ENCODE results near the gene FSTL3.
"Not testable (repeated sequence)": the region's sequence is repeated elsewhere in the genome, so short reads cannot be mapped to it uniquely, and the experiment has no call there.

FSTL3 gene

DNA sequence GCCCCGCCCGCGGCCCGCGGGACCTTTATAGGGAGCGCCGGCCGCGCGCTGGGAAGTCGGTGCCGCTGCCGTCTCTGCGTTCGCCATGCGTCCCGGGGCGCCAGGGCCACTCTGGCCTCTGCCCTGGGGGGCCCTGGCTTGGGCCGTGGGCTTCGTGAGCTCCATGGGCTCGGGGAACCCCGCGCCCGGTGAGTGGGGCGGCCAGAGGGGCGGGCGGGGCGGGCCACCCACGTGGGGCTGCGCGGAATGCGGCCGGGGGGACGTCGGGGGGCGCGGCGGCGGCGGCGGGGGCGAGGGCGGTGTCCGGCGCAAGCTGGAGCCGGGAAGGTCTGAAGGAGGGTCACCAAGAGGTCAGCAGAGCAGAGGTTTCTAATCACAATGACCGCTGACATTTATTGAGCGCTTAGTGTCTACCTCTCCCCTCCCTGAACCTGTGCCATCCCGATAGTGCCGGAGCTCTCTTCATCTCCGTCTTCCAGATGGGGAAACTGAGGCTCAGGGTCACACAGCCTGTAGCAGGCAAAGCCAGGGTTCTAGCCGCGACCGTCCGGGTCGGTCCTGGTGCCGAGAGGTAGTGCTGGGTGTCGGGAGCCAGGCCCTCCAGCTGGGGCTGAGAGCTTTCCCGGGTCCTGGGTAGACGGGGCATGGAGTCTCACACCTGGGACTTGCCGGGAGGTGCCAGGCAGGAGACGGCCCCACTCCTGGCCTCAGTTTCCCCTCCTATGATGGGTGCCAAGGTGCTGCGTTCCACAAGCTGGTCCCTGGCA lies at the start of gene FSTL3:
Gene FSTL3, plus strand, starts transcription at position 54 of the 767 bp plus-strand sequence. Its CDS starts 32 bp downstream, at position 86.
- peak; percentile 40 for DNase-seq (ENCODE audit: low read depth)

DNA sequence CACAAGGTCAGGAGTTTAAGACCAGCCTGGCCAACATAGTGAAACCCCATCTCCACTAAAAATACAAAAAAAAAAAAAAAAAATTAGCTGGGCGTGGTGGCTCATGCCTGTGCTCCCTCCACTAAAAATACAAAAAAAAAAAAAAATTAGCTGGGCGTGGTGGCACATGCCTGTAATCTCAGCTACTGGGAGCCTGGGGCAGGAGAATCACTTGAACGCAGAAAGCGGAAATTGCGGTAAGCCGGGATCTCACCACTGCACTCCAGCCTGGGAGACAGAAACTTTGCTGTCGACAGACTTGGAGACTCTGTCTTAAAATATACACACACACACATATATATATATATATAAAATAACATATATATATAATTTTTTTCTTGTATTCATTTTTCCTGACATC lies 49.6 kb upstream of the FSTL3 start:
- DNase-seq (ENCODE audit: low read depth) = not testable (repeated sequence)

DNA sequence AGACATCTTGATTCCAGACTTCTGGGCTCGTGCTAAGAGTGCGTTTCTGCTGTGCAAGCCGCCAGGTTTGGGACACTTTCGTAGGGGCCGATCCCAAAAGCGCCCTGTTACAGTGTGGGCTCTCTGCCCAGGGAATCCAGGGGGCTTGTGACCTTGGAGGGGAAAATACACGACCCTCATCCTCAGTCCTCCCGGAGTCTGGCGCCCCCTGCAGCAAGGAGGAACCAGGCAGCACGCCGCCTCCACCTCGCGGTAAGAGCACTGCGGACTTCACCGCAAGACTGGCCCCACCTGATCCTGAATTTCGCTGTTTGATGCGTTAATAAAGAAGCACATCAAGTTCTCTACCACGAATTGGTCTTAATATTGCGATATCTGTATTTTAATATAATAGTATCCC lies 48.0 kb upstream of the FSTL3 start:
- DNase-seq (ENCODE audit: low read depth) = peak; percentile 28

DNA sequence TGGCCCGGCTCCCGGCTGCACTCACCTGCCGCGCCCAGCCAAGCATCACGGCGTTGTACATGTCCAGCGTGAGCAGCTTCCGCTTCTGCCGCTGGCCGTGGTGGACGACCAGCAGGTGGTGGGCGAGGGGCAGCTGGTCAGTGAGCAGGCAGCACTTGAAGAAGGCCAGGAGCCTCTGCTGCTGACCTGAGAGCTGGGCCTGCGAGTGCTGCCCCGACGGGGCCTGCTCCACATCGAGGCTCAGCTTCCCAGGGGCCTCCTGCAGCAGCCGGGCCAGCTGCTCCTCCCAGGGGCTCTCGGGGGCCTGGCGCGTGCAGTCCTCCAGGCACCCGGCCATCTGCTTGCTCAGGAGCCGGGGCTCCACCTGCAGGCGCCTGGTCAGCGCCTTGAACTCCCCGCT lies 46.7 kb upstream of the FSTL3 start:
- not testable (repeated sequence) for DNase-seq (ENCODE audit: low read depth)

DNA sequence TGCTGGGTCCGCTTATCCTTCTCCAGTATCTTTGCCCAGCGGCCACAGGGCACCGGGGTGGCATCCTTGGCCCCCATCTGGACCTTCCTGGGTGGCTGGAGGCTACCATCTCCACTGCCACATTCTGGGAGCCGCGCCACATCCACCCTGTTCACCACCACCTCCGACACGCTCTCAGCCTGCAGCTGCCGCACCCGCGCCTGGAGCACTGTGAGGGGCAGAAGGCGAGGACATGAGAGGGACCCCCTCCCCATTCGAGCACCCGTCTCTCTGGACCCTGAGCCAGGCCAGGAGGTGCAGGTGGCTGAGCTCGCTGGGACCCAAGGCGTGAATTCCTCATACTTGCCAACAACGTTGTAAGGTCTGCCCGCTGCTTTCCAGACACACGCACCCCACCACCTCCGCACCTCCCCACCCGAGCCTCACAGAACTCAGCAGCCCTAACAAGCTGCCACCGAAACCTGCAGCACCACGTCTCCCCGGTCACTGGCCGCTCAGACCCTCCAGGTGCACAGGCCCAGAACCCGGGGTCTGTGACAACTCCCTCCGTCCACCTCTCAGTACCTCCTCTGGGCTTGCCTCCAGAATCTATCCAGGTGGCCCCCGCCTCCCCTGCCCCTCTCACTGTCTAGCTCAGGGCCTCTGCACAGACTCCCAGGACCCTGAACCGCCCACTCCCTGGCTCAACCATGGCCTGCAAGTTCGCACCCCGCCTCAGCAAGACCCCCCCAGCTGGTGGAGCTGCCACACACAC lies 46.1 kb upstream of the FSTL3 start:
- no peak for DNase-seq (ENCODE audit: low read depth)

DNA sequence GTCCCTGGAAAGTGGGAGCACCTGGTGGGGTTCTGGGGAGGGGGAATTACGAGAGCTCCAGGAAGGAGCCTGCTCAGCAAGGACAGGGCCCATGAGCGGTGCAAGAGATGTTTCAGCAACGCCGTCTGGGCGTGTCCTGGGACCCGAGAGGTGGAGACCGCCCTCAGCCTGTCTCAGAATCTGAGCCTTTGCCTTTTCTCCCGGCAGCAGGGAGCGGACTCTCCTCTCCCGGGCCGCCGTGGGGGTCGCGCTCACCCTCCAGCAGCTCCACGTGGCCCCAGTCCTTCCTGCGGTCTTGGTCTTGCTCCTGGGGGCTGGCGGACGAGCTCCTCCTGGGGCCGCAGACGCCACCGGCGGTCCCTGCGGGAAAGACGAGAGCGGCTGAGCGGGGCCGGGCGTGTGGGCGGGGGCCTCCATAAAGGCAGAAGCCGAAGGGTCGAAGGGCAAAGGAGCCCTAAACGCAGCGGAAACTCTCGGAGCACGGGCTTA lies 43.6 kb upstream of the FSTL3 start:
- DNase-seq (ENCODE audit: low read depth) = peak; percentile 78

DNA sequence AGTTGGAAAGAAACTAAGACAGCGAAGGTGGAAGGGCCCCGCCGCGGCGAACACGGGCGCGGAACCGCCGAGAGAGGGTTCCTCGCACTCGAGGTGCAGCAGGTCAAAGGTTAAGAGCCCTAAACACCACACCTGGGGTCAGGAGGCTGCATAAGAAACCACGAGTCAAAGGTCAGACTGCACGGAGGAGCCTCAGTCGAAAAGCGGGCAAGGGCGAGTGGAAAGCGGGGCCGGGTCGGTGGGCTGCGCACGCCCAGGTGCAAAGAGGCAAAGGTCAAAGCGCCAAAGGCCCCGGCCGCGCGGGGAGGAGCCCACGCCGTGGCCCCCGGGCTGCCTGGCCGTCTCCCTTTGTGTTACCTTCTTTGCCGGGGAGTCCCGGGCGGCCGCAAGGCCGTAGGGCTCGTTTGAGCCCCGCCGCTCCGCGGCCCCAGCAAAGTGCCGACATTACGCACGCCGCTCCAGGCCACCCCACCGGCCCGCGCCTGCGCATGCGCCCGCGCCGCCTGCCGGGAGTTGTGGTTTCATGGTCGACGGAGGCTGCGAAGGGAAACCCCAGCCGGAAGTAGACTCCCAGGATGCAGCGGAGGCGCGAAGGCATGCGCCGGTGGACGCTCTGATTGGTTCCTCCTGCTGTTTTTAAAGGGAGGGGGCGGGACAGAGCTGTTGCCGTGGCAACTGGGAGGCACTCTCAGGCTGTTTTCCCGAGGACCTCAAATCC lies 43.0 kb upstream of the FSTL3 start, which contains the start of gene POLRMT:
Gene POLRMT, minus strand, starts transcription at position 470 of the 718 bp plus-strand sequence. Its CDS starts 25 bp downstream, at position 445.
- peak; percentile 99 for DNase-seq (ENCODE audit: low read depth)

DNA sequence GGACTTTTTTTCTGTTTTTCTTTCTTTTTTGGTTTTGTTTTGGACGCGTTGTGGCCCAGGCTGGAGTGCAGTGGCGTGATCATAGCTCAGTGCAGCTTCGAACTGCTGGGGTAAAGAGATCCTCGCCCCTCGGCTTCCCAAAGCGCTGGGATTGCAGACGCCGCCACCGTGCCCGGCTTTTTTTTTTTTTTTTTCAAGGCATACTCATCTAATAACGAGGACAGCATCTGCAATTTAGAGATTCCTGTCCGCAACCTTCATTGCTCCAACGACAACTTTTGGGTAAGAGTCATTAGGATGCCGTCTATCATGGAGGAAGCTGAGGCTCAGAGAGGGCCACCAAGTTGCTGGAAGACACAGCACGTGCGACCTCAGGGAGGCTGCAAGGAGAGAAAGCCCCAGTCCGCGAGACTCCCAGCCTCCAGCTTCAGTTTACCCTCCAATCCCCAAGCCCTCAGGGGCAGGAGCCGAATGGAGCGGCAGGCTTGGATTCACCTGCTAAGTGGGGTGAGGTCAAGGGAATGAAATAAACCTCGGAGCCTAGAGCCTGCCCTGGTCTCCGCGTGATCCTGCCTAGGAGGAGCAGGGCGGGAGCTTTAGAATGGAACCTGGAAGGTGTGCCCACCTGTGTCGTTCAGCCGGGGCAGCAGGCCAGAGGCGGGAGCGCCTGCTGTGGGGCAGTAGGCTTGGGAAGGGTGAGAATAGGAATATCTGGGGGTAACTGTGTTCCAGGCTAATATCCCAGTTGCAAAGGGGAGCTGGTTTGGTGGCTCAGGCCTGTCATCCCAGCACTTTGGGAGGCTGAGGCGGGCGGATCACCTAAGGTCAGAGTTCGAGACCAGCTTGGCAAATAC lies 42.2 kb upstream of the FSTL3 start:
- peak; percentile 39 for DNase-seq (ENCODE audit: low read depth)

DNA sequence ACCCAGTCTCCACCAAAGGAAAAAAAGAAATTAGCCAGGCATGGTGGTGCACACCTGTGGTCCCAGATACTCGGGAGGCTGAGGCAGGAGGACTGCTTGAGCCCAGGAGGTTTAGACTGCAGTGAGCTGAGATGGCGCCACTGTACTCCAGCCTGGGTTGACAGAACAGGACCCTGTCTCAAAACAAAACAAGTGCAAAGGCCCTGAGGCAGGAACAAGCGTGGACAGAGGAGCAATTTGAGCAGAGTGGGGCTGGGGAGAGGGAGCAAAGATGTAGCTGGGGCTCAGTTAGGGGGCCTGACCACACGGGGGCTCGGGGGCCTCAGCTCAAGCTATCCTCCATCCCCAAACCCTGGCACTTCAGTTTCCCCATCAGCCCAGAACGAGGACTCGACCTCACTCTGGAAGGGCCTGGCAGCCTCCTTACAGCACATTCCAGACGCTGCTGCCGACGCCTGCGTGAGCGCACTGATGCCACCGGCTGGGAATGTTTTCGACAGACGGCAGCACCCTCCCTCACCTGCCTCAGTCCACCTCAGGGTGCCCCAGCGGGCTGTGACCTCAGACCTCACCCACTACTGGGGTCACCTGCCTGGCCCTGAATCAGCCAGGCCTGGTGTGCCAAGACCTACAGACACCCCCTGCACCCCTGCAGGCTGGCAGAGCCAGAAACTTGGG lies 41.1 kb upstream of the FSTL3 start:
- DNase-seq (ENCODE audit: low read depth) = no peak

DNA sequence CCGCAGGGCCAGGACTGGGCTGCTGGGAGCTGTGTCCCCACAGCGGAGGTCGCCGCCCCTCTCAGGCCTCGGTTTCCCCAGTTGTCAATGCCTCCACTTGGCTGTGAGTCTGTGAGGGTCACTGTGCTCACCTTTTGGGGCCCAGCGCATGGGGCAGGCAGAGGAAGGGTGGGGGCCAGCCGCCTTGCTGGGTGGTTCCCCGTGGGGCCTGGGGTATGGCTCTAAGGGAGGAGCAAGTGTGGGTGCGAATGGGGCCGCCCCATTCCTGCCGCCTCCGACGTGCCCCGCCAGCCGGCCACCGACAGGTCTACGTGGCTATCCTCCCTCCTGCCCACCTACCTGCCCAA lies 37.3 kb upstream of the FSTL3 start:
- DNase-seq (ENCODE audit: low read depth) = no peak

DNA sequence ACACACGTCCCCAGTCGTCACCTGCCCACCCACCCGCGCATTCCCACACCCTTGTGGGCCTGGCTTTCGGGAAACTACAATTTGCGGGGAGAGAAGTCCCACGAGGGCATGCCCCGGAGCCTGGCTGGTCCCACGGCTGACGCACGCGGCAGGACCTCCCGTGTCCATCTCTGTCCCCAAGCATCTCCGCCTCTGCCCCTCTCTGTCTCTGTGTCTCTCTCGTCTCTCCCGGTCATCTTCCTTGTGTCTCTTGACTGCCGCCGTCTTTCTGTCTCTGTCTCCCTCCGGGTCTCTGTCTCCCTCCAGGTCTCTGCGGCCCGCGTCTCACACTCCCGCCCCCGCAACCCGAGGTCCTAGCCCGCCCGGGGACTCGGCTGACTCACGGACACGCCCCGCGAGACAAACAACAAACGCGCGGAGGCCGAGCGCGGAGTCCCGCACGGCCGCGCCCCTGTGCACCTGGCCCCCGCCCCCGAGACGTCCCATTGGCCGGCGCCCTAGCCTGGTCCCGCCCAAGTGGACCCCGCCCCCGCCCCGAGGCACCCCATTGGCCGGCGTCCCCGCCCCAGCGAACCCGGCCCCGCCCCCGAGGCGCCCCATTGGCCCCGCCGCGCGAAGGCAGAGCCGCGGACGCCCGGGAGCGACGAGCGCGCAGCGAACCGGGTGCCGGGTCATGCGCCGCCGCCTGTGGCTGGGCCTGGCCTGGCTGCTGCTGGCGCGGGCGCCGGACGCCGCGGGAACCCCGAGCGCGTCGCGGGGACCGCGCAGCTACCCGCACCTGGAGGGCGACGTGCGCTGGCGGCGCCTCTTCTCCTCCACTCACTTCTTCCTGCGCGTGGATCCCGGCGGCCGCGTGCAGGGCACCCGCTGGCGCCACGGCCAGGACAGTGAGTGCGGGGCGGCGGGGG lies 36.7 kb upstream of the FSTL3 start, which contains the start of gene FGF22:
Gene FGF22, plus strand, starts transcription at position 627 of the 908 bp plus-strand sequence. Its CDS starts 47 bp downstream, at position 674.
- DNase-seq (ENCODE audit: low read depth) = peak; percentile 94

DNA sequence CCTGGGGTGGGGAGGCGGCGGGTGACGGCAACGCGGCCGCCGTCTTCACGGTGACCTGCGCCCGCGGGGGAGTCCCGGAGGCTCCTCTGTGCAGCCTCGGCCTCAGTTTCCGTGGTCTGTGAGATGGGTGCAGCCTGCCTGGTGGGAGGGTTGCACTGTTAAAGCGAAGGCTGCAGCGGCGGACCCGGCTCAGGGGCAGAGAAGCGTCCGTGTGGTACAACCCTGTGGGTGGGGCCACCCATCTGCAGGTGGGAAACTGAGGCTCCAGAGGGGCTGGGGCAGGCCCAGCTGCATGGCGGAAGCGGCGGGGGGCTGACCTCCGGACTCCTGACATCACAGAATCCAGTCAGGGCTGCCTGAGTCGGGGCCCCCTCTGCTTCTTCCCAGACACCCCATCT lies 36.0 kb upstream of the FSTL3 start:
- no peak for DNase-seq (ENCODE audit: low read depth)

DNA sequence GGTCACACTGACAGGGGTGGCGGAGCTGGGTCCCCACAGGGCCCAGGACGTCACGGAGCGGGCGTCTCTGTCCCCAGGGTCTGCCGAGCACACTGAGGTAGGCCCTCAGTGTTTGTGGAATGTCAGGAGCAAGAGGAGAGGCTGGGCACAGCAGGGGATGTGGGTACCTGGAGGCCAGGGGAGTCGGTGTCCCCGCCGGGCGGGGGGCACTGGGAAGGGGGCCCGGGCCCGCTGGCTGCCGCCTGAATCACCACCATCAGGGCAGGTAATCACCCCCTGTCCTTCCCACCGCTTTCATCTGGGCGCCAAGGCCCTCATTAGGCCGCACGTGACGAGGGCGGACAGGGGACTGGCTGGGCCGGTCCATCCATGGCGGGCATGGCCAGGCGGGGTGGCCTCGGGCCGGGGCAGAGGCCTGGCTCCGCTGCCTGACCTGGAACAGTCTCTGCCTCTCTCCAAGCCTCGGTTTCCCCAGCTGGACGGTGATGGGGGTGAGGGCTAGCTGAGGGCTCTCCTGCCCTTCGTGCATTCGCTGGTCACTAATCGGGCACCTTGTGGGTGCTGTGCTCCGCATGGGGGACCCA lies 35.5 kb upstream of the FSTL3 start:
- DNase-seq (ENCODE audit: low read depth) = no peak

DNA sequence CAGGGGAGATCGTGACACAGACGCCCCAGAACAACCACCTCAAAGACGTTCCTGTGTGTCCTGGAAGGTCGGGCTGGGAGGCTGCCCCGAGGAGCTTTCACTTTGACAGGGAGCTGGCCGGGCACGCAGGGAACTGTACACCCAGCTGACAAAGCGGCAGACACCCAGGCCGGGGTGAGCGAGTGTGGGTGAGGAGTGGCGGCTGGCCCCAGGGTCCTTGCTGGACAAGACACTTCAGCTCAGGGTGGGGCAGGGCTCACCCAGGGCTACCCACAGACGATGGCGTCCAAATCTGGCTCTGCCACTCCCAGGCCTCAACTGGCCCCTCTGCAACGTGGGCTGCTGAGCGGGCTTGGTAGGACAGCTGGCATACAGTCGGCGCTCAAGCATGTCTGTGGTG lies 34.5 kb upstream of the FSTL3 start:
- no peak for DNase-seq (ENCODE audit: low read depth)

DNA sequence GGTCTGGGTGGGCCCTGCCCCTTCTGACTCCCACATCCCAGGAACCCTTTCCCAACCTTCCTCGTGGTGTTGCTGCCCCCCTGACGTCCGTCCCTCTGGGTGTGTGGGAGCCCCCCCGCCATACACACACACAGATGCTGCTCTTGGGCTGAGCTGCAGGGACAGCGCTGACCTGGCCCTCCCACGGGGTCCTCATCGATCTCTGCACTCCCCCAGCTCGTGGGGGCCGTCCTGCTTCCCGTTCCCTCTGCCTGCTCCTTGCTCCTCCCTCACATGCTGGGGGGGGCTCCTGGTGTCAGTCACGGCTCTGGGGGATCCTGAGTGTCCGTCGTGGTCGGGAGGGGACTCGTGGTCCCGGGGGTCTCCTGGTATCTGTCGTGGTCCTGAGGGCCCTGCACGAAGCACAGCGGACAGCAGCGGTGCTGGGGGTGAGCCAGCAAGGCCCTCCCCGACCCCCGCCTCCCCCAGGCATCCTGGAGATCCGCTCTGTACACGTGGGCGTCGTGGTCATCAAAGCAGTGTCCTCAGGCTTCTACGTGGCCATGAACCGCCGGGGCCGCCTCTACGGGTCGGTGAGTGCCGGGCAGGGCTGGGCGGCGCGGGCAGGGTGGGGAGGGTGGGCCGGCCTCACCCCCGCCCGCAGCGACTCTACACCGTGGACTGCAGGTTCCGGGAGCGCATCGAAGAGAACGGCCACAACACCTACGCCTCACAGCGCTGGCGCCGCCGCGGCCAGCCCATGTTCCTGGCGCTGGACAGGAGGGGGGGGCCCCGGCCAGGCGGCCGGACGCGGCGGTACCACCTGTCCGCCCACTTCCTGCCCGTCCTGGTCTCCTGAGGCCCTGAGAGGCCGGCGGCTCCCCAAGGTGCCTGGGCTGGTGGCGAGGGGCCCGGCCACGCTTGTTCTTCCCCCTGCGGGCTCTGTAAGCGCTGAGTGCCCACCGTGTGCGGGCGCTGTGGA lies 33.1 kb upstream of the FSTL3 start:
- DNase-seq (ENCODE audit: low read depth) = no peak

DNA sequence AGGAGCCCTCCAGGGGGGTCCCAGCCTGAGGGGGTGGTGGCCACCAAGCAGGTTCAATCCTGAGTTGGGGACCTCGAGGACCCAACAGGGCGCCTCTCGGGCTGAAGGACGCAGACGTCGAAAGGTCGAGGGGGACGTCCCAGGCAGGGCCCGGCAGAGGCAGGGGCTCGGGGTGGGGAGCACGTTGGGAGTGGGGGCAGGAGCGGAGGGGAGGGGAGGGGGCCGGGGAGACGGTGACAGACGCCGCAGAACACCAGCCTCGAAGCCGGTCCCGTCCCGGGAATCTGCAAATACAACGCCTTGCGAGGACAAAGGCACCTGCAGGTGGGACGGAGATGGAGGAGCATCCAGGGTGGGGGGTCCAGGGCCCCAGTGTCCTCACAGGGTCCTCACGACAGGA lies 32.5 kb upstream of the FSTL3 start:
- DNase-seq (ENCODE audit: low read depth) = no peak

DNA sequence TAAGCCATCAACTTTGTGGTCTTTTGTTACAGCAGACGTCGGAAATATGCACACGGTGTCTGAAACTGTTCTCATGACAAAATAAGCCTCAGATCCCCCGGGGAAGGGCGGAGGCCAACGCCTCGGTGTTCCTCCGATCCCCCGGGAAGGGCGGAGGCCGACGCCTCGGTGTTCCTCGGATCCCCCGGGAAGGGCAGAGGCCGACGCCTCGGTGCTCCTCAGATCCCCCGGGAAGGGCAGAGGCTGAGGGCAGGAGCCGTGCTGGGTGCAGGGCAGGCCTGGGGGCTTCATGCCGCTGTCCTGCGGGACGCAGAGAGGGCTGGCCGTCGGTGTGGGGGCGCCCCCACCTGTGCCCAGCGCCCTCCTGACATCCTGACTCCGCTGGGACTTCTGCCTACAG lies 31.8 kb upstream of the FSTL3 start:
- no peak for DNase-seq (ENCODE audit: low read depth)

DNA sequence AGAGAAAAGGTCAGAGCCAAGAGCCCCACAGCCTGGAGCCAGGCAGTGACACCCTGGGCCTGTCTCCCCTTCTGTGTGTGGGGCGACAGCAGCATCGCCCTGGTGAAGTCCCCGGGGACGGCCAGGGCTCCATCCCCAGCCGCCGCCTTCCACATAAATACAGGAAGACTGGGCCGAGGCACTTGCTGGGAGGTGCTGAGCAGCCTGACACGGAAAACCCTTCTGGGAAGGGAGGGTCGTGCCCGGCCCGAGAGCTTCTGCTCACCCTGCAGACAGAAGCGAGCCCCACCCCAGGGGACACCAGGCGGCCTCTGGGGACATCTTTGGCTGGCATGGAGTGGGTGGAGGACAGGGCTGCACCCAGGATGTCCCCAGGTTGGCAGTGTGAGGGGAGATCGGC lies 31.4 kb upstream of the FSTL3 start:
- DNase-seq (ENCODE audit: low read depth) = no peak
